NK-92 (cell line): Measurements from ENCODE around the gene PKP3.
"Not testable (repeated sequence)": the region's sequence is repeated elsewhere in the genome, so short reads cannot be mapped to it uniquely, and the experiment has no call there.

ENCODE experiments used
- DNase-seq: peaks from one replicate; lab custom pipeline; 2025; ENCODE audit not compliant: unreplicated experiment; lab: John Stamatoyannopoulos, UW

Gene PKP3

GRCh38 chr11:394034-394857 is at the start of gene PKP3:
TSS of gene PKP3 (plus strand) at chr11:394209. CDS start at chr11:394293, 84 bp downstream.
- no peak for DNase-seq

- no peak for DNase-seq
Measured at GRCh38 chr11:344836-345578, 49.0 kb upstream of the PKP3 start.

GRCh38 chr11:346529-346928 is 47.5 kb upstream of the PKP3 start:
- no peak for DNase-seq

- DNase-seq = not testable (repeated sequence)
Measured at GRCh38 chr11:349270-349954, 44.6 kb upstream of the PKP3 start.

- not testable (repeated sequence) for DNase-seq
Measured at GRCh38 chr11:350033-350722, 43.8 kb upstream of the PKP3 start.

GRCh38 chr11:350723-351255 is 43.2 kb upstream of the PKP3 start:
- DNase-seq = no peak

GRCh38 chr11:351411-351810 is 42.6 kb upstream of the PKP3 start:
- DNase-seq = no peak

- no peak for DNase-seq
Measured at GRCh38 chr11:352456-353031, 41.5 kb upstream of the PKP3 start.

GRCh38 chr11:353179-353873 is 40.7 kb upstream of the PKP3 start:
- DNase-seq = no peak

- DNase-seq = no peak
Measured at GRCh38 chr11:355581-356458, 38.2 kb upstream of the PKP3 start.

- no peak for DNase-seq
Measured at GRCh38 chr11:356610-357009, 37.4 kb upstream of the PKP3 start.

GRCh38 chr11:357582-357981 is 36.4 kb upstream of the PKP3 start:
- no peak for DNase-seq

- DNase-seq = no peak
Measured at GRCh38 chr11:358129-358800, 35.7 kb upstream of the PKP3 start.

- DNase-seq = no peak
Measured at GRCh38 chr11:359181-359714, 34.8 kb upstream of the PKP3 start.

GRCh38 chr11:360326-361280 is 33.4 kb upstream of the PKP3 start:
- DNase-seq = no peak

- no peak for DNase-seq
Measured at GRCh38 chr11:362642-363442, 31.2 kb upstream of the PKP3 start.
